DMS79 treated with DMSO at 0.1 percent for 48 hours (cell line): ENCODE results near the gene JPH3.
"Not testable (repeated sequence)": the region's sequence is repeated elsewhere in the genome, so short reads cannot be mapped to it uniquely, and the experiment has no call there.

Experiments
- DNase-seq: peaks from one replicate; lab custom pipeline; 2025; lab: John Stamatoyannopoulos, UW

Gene JPH3

DNA sequence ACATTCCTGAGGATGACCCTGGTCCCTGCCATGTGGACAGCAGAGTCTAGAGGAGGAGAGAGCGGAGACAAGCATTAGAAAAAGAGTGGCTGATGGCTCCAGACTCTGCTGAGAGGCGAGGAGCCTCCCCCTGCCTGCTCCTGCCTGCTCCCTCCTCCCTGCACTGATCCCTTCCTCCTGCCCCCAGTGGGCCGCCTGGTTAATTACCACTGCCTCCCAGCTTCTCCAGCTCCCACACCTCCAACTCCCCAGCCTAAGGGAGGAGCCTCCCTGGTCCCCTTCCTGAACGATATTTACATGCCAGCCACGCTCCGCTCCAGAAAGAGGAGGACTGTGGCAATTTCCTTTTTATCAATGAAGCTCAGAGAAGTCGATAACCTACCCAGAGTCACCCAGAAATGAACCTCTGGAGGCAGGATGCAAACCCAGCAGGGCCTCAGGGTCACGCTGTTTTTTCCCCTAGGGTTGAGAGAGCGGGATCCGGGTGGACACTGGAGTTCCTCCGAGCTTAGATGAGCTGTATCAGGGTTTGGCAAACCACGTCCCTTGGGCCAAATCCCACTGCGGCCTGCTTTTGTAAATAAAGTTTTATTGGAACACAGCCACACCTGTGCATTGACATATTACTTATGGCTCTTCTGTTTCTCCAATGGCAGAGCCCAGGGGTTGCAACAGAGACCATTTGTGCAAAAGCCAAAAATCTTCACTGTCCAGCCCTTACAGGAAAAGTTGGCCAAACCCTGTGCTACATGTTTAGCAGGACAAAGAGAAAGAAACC is 27.1 kb upstream of the JPH3 start:
- DNase-seq: no peak

DNA sequence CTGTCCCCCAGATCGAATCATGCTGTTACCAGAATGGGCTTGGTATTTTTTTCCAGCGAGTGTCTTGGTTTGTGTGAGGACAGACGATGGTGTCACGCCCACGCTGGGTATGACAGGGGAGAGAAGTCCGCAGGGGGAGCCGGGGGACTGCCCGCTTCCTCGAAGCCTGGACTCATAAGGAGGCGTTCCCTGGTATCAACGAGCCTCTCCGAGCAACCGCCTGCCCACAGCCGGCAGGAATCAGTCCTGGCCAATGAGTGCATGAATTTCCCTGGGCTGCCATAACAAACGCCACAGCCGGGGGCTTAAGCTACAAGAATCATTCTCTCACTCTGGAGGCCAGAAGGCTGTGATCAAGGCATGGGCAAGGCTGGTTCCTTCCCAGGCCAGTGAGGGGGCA is 26.1 kb upstream of the JPH3 start:
- no peak for DNase-seq

DNA sequence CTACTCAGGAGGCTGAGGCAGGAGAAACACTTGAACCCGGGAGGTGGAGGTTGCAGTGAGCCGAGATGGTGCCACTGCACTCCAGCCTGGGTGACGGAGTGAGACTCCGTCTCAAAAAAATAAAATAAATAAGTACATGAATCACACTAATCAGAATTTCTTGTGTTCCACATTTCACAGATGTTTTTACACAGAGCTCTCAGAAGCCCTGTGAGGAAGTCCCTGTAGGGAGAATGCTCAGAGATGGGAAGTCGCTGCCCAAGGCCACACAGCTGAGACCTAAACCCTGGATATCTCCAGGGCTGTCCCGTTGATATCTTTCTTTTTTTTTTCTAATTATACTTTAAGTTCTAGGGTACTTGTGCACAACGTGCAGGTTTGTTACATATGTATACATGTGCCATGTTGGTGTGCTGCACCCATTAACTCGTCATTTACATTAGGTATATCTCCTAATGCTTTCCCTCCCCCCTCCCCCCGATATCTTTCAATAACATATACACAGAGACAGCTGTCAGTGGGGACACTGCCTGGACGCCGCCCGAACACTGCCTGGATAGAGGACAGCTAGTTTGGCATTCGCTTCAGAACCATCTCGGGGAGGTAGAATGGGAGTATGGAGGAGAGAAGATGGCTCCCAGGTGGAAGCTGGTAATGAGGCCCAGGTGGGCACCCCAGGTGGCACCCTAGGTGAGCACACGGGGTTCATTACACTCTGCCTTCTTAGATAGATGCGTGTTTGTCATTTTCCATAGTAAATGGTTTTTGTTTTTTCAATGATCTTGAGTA is 24.0 kb upstream of the JPH3 start:
- DNase-seq: not testable (repeated sequence)

DNA sequence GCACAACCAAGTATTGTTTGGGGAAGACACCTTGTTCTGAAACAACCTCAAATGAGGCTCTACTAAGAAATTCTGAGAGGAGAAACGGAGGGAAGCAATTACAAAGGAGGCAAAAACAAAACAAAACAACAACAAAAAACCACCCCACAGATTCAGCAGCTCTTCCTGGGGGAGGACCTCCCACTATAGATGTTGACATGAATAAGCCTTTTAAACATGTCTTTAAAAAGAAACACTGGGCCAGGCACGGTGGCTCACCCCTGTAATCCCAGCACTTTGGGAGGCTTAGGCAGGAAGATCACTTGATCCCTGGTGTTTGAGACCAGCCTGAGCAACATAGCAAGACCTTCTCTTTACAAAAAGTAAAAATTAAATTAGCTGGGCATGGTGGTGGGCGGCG is 22.6 kb upstream of the JPH3 start:
- DNase-seq: no peak

DNA sequence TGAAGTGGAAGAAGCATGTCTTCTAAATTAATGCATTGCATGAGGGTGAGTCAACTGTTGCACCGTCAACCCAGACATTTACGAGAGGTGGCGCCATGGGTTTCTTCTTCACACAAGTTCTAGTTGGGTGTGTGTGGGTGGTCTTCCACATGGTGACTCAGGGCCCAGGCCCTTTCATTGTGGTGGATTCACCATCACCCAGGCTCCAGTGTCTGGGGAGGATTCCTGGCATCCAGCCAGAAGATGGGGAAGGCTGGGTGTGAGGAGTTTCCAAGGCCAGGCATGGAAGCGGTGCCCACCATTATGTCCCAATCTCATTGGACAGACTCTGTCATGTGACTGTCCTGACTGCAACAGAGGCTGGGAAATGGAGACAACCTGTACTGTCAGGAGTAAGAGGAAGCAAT is 21.4 kb upstream of the JPH3 start:
- DNase-seq: no peak

DNA sequence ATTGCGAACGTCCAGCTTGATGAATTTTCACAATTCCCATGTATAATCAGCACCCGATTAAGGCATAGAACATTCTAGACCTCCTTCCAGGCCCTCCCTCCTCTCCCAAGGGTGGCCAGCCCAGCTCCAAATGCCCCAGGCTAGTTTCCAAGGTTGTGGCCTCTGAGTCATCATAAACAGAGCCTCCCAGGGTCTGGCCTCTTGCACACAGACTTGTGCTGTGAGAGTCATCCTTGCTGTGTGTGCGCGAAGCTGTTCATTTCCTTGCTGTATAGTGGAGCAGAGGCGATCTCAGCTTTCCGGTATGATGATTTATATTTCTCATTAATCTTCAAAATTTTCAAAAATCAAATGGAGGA is 20.5 kb upstream of the JPH3 start:
- DNase-seq: no peak

DNA sequence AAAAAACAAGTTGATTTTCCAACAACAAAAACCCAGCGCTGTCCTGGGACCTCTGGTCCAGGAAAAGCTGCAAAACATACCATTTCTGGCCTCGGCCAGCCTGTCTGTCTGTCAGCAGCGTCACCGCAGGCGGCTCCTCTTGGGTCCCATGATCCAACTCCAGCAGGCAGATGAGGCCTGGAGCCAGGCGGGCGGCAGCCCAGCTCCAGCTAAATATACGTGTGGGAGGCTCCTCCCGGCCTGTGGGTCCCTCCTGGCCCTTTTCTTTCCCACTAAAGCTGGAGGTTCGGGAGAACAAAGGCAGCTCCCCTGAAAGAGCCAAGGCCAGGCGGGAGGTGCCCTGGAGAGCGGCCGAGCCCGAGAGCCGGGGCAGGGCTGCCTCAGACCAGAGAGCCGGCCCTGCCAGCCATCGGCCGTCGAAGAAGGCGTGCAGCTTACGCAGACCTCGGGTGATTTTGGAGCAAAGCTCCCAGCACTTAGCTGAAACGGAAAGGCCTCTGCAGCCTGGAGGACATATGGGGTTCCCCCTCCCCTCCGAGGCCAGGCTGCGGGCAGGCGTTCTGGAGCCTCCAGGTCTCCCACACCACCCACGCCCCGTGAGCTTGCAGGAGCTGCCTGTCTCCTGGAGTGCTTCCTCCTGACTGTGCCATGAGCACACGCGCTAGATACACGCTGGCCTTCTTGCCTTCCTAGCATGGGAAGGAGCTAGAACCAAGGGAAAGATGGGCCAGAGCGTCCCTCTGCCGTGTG is 19.9 kb upstream of the JPH3 start:
- DNase-seq: no peak

DNA sequence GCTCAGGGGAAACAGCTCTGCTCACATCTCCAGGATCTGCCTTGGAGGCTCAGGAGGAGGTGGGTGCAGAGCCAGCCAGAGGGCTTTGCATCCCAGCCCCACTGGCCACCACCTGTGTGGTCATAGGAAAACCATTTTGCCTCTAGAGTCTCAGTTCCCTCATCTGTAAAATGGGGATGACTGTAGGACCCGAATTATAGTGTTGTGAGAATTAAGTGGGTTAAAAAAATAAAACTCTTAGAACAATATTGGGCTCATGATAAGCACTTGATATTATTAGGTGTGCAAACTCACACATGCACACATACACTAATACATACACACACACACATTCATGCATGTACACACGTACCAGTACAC is 19.4 kb upstream of the JPH3 start:
- no peak for DNase-seq

DNA sequence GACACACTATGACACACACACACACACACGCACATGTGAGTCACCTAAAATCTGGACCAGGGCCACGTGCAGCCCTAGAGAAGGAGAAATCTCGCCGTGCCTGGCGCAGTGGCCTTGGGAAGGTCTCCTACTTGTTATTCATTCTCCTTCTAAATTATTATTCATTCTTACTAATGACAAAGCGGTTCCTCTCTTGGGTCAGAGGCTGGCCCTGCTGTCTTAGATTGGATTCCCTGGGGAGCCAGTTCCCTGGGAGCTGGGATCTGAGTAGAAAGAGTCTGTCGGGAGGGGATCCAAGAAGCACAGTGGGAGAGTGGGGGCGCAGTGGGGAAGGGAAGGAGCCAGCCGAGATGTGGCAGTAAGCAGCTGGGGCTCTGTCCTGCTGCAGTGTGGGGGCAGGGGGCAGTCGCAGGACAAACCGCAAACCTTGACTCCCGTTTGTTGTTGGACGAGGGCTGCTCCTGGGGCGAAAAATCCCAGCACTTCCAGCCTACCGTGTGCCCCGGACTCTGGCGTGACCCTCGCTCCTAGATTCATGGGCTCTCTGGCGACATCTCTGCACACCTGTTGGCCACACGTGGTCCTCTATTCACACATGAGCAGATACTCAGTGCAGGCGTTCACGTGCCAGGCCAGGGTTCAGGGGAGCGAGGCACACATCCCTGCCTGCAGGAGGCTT is 18.7 kb upstream of the JPH3 start:
- no peak for DNase-seq

DNA sequence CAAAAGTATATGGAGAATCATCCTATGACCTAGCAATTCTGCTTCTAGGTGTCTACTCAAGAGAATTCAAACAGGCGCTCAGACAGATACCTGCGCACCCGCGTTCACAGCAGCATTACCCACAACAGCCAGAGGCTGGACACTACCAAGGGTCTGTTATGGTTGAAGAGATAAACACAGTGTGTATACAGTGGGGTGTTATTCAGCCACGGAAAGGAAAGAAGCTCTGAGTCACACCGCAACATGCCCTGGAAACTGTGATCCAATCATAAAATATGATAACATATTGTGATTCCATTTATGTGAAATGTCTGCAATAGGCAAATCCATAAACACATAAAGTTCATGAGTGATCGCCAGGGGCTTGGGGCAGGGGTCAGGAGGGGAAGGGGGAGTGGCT is 18.0 kb upstream of the JPH3 start:
- no peak for DNase-seq

DNA sequence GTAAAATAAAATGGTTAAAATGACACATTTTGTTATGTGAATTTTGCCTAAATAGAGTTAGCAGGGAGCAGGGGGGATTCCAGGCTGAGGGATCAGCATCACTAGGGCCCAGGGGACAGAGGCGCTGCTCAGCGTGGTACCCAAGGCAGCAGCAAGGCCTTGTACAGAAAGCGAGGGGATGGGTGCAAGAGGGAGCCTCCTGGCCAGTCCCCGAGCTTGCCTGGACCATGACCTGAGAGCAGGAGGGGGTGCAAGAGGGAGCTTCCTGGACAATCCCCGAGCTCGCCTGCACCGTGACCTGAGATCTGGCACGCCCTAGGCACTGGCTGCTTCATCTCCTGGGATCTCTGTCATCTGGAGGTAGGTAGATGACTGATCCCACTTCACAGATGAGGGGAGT is 17.3 kb upstream of the JPH3 start:
- no peak for DNase-seq

DNA sequence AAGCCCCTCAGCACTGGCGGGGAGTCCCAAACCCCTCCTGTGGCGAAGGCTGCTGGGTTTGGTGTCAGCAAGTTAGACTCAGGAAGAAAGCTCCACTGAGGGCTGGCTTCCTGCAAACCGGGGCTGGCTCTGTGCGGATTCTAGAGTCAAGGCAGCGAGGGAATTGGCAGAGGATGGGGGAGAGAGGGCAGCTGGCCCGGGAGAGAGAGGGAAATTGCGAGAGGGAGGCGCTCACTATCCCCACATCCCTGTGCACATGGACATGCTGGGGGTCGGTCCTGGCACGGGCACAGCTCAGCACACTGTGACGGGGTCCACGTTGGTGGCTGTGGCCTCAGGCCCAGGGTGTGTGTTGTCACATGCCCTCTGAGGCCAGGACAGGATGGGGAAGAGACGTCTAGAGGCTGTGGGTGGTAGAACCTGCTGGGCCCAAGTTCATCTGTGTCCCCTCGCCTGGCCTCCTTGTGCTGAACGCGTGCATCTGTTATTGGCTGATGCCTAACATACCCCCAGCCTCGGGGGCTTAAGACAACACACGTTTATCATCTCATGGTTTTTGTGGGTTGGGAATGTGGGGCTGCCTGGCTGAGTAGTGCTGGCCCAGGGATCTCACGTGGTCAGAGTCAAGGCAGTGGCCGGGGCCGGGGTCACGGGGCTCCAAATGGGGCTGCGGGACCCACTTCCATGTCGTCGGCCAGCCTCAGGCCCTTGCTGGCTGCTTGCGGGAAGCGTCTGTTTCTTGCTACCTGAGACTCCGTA is 16.7 kb upstream of the JPH3 start:
- DNase-seq: no peak

DNA sequence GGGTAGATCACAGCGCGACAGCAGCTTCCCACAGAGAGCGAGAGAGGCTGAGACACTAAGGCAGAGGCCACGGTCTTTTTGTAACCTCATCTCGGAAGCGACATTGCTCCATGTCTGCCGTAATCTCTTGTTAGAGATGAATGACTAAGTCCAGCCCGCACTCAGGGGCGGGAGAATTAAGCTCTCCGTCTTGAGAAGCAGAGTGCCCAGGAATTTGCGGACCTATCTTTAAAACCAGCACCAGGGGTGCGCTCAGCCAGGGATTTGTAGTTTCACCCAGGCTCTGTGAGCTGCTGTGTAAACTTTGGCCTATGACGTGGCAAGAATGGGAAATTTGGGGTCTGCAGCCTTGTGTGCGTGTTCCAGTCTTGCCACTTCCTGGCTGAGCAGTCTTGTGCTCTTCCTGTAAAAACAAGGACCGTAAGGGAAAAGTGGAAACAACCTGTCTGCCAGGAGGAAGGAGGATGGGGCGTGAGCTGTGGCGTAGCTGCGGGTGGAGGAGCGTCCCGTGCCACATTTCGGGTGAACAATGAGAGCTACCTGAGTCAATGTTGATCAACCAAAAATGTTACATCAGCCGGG is 16.0 kb upstream of the JPH3 start:
- DNase-seq: no peak

DNA sequence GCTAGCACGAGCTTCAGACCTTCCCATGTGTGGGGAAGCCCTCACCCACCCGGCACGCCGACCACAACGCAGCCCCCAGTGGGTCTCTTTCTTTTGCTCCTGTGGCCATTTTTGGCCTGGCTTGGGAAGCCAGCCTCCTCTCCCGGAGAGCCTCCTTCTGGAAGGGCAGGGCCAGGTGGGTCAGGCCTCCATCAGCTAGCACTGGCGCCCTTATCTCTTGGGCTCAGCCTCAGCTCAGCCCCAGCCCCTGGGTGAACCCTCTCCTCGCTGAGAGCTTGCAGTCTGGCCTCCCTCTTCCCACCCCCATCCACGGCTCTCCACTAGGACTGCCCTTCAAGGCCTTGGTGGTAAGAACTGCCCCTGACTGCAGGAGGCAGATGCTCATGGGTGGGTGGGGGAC is 14.7 kb upstream of the JPH3 start:
- DNase-seq: no peak

DNA sequence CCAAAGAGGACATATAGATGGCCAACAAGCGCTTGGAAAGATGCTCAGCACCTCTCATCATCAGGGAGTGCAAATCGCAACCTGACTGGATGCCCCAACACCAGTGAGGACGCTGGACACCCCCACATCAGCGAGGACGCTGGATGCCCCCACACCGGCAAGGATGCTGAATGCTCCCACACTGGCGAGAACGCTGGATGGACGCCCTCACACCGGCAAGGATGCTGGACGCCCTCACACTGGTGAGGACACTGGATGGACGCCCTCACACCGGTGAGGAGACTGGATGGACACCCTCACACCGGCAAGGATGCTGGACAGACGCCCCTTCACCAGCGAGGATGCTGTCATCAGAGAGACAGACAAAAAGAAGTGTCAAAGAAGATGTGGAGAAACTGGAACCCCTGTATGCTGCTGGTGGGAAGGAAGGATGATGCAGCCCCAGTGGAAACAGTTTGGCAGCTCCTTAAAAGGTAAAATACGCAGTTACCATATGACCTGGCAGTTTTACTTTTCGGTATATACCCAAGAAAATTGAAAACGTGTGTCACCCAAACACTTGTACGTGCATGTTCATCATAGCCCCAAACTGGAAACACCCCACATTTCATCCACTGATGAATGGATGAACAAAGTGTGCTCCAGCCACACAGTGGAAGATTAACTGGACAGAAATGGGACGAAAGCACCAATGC is 10.1 kb upstream of the JPH3 start:
- no peak for DNase-seq

DNA sequence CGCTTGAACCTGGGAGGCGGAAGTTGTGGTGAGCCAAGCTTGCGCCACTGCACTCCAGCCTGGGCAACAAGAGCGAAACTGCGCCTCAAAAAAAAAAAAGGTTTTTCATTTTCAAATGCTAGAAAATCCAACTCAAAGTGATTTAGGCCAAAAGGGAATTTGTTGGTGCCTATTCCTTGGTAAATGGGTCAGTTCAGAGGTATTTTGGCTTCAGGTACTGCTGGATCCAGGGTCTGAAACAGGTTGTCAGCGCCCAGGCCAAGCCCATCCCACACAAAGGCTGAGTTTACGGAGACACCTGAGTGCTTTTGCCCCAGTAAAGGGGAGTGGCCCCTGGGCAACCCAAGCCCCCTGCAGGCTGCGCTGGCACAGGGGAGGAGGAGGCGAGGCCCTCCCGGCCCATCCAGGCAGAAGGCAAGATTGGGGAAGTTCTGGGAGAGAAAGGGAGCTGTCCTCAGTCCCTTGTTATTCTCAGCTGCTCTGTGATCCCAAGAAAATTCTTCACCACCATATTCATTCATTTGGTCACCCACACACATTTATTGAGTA is 8.5 kb upstream of the JPH3 start:
- no peak for DNase-seq

DNA sequence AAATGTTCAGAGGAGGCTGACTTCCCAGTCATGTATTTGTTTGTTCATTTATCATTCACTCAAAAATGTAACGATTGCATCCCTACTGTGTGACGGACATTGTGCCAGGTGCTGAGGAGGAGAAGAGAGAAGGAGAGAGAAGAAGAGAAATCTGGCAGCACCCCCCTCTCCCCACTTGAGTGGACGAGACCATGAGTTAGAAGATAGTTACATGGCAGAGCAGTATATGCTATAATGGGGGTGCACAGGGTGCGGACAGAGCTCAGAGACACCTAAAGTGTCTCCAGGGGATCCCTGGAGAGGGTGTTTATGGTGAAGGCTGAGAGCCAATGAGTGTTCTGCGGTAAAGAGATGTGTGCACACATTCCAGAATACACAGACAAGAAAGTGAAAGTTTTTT is 6.6 kb upstream of the JPH3 start:
- DNase-seq: no peak

DNA sequence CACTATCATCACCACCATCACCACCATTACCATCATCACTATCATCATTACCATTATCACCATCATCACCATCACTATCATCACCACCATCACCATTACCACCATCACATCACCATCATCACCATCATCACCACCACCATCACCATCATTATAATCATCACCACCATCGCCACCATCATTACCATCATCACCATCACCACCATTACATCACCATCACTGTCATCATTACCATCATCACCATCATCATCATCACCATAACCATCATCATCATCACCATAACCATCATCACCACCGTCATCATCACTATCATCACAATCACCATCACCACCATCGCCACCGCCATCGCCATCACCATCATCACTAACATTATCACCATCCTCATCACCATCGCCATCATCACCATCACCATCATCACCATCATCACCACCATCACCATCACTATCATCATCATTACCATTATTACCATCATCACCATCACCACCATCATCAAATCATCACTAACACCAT is 4.9 kb upstream of the JPH3 start:
- DNase-seq: no peak

DNA sequence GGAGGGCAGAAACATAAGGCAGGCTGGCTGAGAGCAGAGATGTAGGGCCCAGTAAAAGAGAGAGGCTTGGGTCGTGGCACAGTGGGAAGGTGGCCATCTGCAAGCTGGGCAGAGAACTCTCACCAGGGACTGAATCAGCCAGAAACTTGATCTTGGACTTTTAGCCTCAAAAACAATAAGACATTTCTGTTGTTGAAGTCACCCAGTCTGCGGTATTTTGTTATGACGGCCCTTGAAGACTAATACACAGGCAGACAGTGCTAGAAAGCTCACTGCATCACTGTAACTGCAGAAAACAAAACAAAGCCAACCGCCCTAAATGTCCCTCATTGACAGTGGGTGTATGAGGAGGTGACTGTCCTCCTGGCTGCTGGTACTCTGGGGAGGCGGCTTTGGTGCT is 3.9 kb upstream of the JPH3 start:
- DNase-seq: no peak

DNA sequence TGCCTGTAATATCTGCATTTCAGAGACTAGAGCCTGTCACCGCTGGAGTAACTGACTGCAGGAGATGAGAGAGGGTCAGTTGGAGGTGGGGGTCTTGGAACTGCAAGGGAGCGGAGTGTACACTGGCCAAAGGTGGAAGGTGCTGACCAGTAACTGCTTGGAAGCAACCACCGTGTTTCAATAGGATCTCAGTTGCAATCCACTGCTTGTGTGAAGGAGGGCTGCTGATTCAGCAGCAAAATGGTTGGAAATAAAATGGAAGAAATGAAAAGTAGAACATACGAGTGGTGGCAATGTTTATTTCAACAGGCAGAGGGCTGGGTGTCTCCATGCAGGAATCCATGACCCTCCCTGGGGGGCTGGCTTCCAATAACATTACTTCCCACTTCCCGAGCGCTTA is 2.1 kb upstream of the JPH3 start:
- no peak for DNase-seq
